ENCODE data around the gene COMMD1. TPM values are rescaled to one million over a fixed set of nuclear protein-coding genes. Genes with fewer than 3 reads are reported as not detected.

The COMMD1 gene
- total and polyA plus RNA-seq, 2 donors (not counting 3 experiments of a cell fraction or from before 2014, with no cell fraction given) = 39.5 to 57.1 TPM

GRCh38 chr2:62065243-62065642 lies 159.8 kb downstream of the COMMD1 start:
- H3K27ac ChIP-seq (ENCODE audit: insufficient read depth, low read depth, low read length) = no peak overlapping the region
- H3K9me3 ChIP-seq (replicated peaks; ENCODE audit: control insufficient read depth, insufficient read depth, low read length) = no peaks in the 10 kb centered on the region
- no peaks in the 10 kb centered on the region for H4K20me1 ChIP-seq (replicated peaks; ENCODE audit: control insufficient read depth, extremely low read depth, insufficient read depth, low read length)
- H3K36me3 ChIP-seq (ENCODE audit: control insufficient read depth in 2 of 2, extremely low read depth in 1 of 2, insufficient read depth in 2 of 2, low read length in 2 of 2) = no peaks in the 10 kb centered on the region
- ChIA-PET POLR2A (no interaction called here), CTCF (no interaction called here)
- H3K4me2 ChIP-seq (ENCODE audit: insufficient read depth, low read length) = no peak overlapping the region
- DNase-seq (ENCODE audit: low read depth, low spot score) (no peak), FAIRE-seq (no peak)
- intact Hi-C loops (cut with micrococcal nuclease) (no loop called here), dilution Hi-C loops (cut with MboI; ENCODE audit: extremely low pct_ligation_motif_present, low sequenced_read_pairs) (no loop called here)
- no peak overlapping the region for H3K9ac ChIP-seq (replicated peaks; ENCODE audit: extremely low read depth, insufficient read depth, low read length)
- H3K9me1 ChIP-seq (replicated peaks; ENCODE audit: control insufficient read depth, extremely low read depth, insufficient read depth, low read length) = no peaks in the 10 kb centered on the region
- H2AFZ ChIP-seq (ENCODE audit: low read depth, low read length) = no peak overlapping the region
- BruUV-seq (replicated peaks) = no TSS peak
- no peaks in the 10 kb centered on the region for H3K4me1 ChIP-seq (ENCODE audit: control insufficient read depth, extremely low read depth, insufficient read depth, low read length)
- H3K27me3 ChIP-seq (ENCODE audit: control insufficient read depth in 2 of 2, insufficient read depth in 2 of 2, low read length in 2 of 2) = no peaks in the 10 kb centered on the region
- no peaks in the 10 kb centered on the region for H3K79me2 ChIP-seq (ENCODE audit: control insufficient read depth, insufficient read depth, low read length)
- H3K4me3 ChIP-seq (replicated peaks in 1 of 3; ENCODE audit: insufficient read depth in 1 of 3, low read depth in 1 of 3, low read length in 3 of 3) = no peak overlapping the region
- TF ChIP-seq, protein P1, sequence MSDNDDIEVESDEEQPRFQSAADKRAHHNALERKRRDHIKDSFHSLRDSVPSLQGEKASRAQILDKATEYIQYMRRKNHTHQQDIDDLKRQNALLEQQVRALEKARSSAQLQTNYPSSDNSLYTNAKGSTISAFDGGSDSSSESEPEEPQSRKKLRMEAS (IDR thresholded peaks at IDR 0.05; ENCODE audit: insufficient read depth, insufficient read length) = no peak
- TF ChIP-seq EZH2 (IDR thresholded peaks at IDR 0.05; ENCODE audit: borderline replicate concordance, low read depth, low read length, severe bottlenecking) (no peak), JUN (IDR thresholded peaks at IDR 0.05; ENCODE audit: borderline replicate concordance, insufficient read depth, insufficient read length, low read depth) (no peak), POLR2AphosphoS5 (IDR thresholded peaks at IDR 0.05; ENCODE audit: insufficient read depth, low read depth, low read length) (no peak), MYC (IDR thresholded peaks at IDR 0.05; ENCODE audit: low read depth, low read length) (no peak), FOS (IDR thresholded peaks at IDR 0.05; ENCODE audit: borderline replicate concordance, insufficient read depth, low read length) (no peak), POLR2A (IDR thresholded peaks at IDR 0.05; ENCODE audit: low read depth, low read length) (no peak), GATA2 (IDR thresholded peaks at IDR 0.05; ENCODE audit: insufficient read depth, insufficient read length, low read depth, low read length) (no peak)
- TF ChIP-seq, protein P2, sequence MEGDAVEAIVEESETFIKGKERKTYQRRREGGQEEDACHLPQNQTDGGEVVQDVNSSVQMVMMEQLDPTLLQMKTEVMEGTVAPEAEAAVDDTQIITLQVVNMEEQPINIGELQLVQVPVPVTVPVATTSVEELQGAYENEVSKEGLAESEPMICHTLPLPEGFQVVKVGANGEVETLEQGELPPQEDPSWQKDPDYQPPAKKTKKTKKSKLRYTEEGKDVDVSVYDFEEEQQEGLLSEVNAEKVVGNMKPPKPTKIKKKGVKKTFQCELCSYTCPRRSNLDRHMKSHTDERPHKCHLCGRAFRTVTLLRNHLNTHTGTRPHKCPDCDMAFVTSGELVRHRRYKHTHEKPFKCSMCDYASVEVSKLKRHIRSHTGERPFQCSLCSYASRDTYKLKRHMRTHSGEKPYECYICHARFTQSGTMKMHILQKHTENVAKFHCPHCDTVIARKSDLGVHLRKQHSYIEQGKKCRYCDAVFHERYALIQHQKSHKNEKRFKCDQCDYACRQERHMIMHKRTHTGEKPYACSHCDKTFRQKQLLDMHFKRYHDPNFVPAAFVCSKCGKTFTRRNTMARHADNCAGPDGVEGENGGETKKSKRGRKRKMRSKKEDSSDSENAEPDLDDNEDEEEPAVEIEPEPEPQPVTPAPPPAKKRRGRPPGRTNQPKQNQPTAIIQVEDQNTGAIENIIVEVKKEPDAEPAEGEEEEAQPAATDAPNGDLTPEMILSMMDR (IDR thresholded peaks at IDR 0.05; ENCODE audit: extremely low read depth in 1 of 2, insufficient read depth in 1 of 2, low read depth in 1 of 2, low read length in 2 of 2) = no peak
